NCI-H1436 (cell line): Measurements from ENCODE around the gene SH3GL1.

Experiments
- DNase-seq: peaks from one replicate; lab custom pipeline; 2025; lab: John Stamatoyannopoulos, UW

The SH3GL1 gene

GRCh38 chr19:4313847-4314490, 86.4 kb downstream of the SH3GL1 start:
- DNase-seq = no peak
